ENCODE data around the gene TMEM131.
A peak's percentile ranks its signal among the peaks of the same experiment; 100 is the strongest.
"Not testable (repeated sequence)": the region's sequence is repeated elsewhere in the genome, so short reads cannot be mapped to it uniquely, and the experiment has no call there.

The TMEM131 gene

DNA sequence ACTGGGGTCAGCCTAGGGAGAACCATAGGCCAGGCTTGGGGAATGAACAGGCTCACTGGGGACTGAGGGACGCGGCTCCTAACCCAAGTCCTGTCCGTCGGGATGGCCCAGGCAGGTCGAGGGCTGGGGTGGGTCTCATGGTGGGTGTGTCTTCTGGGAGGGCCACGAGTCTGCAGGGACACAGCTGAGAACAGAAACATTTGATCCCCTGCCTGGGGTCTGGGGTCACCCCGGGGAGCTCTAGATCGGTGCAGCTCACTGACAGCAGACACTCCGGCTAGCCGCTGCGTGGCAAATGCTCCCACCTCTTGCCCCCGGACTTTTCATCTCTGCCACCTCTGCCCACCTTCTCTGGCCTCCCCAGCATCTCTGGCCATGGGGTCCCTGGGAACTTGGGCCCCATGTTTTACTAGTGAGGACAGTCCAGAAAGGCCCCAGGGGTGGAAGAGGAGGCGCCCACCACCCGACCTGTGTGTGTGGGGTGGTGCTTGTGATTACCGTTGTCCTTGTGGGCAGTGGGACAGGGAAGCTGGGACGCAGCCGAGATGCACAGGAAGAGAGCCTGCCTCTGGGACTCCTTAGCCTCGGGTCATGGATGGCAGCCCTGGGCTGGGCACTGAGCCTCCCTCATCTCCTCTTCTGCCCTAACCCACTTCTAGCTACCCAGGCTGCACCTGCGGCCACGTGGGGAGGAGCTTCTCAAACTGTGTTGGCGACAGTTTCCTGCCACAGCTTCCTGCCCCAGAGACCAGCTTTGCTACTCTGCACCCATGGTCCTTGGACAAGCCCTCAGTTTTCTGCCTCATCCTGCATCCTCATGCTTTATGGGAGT, 277.5 kb downstream of the TMEM131 start:
- DNase-seq: no peak

- DNase-seq: no peak
These were observed 278.1 kb downstream of the TMEM131 start for GRCh38 chr2:97717613-97717995.

GRCh38 chr2:97716695-97717612, 278.8 kb downstream of the TMEM131 start:
- DNase-seq: no peak

GRCh38 chr2:97715951-97716694, 279.6 kb downstream of the TMEM131 start:
- no peak for DNase-seq

DNA sequence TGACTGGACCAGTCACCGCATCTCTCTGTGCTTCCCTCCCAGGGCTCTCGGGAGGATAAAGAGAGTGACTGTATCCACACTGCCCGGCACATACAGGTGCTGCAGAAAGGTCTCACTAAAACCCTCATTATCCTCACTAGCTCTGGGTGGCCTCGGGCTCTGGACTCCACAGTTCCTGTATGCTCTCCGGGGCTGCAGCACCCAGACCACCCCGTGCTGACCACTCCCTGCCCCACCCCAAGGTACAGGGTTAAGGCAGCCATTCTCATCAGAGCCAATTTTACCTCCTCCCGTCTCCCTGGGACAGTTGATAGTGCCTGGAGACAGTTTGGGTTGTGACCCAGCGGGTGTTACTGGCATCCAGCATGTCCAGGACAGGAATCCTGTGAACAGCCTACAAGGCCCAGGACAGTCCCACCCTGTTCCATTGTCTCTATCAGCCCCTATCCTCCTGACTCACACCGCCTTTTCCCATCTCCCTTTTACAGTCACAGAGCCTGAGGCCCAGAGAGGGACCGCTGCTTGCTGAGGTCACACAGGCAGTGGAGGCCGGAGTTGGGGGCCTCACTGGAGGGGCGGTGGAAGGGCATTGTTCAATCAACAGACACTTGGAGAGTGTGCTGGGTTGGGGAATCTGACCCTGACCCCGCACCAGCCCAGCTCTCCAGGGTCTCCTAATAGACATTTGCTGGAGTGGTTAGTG, 280.6 kb downstream of the TMEM131 start:
- DNase-seq: no peak

GRCh38 chr2:97714084-97714949, 281.4 kb downstream of the TMEM131 start:
- DNase-seq: peak in 2 of 3 experiments; percentile 36 to 60

DNA sequence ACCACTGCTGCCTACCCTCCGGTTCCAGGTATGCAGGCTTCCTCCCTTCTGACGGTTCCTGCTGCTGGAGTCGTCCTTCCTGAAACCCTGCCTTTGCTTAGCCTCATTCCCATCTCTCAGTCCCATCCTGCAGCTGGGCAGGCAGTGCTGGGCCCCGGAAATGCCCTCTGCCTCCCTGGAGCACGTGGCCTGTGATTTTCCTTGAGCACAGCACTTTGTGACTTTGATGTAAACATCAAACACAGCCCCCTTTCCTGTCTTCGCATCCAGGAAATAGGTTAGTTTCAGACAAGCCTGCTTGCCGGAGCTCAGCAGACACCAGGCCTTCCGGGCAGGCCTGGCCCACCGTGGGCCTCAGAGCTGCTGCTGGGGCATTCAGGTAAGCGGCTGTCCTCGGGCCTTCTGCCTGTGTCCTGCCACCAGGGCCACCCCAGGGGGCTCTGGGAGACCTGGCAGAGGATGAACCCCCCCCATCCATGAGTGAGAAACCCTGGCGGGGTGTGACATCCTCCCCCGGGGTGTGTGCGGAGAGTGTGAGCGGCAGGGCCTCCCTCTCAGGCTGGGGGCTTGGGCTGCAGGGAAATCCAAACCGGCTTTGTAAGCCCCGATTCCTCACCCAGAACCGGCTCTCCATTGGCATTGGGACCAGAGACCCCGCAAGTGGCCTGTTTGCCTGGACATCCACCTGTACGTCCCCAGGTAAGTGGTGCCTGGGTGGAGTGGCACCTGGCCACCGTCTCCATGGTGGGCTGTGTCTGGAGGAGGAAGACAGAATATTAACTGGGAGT, 282.3 kb downstream of the TMEM131 start, which contains the start of gene ZAP70:
ZAP70 (plus strand) TSS at position 281 of the 788 bp plus-strand sequence. CDS start 10,461 bp downstream, outside the sequence.
- DNase-seq: no peak

DNA sequence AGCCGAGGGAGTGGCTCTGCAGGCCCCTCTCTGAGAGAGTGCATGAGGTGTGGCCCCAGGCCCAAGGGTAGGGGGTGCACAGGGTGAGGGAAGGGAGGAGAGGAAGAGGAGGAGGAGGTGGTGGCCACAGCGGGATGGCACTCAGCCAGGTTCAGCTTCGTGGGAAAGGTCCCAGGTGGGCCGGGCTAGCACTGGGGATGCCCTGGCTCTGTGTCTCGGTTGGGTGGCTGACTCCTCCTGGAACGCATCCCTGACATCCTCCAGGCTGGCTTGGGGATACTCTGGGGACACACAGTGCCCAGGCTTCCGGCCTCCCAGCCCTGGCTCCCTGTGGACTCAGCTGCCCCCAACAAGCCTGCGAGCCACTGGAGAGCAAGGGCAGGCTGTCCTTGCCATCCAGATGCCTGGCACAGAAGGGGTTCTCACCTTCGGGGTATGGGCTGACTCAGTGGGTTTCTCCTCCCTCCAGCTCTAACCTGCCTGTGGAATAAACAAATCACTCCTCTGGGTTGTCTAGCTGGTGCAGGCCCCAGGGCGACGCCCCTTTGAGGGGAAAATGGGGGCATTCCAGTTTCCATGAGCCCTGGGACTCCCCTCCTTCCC, 283.0 kb downstream of the TMEM131 start:
- no peak for DNase-seq

GRCh38 chr2:97712175-97712574, 283.6 kb downstream of the TMEM131 start:
- not testable (repeated sequence) for DNase-seq

DNA sequence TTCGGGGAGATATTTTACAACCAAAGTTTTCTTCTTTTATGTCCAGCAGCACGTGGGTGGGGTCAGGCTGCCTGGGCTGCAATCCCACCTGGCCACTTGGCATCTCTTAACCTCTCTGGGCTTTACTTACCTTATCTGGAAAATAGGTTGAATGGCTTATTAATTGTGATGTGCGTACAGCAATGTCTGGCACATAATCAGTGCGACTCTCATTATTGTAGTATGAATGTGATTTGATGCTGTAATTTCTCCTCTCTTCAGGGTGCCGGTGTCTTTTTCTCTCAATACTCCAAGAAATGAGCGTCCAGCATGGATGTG, 284.4 kb downstream of the TMEM131 start:
- DNase-seq: no peak

DNA sequence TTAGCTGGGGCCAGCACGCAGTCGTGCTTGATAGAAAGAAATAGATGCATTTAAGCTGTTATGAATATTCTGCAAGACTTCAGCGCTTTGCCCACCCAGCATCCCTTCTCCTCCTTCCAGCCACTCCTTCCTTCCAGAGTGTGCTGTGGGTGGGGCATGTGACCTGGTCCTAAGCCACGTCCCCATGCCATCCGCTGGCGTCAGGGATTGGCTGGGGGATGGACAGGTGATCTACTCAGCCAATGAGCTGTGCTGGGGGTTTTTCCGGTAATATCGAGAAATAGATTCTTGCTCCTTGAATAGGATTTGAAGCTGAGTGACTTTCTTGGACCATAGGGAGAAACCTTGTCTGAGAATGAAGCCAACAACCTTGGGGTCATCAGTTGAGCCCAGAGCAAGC, 287.1 kb downstream of the TMEM131 start:
- no peak for DNase-seq

- DNase-seq: no peak
These were observed 287.7 kb downstream of the TMEM131 start for GRCh38 chr2:97708048-97708380.

DNA sequence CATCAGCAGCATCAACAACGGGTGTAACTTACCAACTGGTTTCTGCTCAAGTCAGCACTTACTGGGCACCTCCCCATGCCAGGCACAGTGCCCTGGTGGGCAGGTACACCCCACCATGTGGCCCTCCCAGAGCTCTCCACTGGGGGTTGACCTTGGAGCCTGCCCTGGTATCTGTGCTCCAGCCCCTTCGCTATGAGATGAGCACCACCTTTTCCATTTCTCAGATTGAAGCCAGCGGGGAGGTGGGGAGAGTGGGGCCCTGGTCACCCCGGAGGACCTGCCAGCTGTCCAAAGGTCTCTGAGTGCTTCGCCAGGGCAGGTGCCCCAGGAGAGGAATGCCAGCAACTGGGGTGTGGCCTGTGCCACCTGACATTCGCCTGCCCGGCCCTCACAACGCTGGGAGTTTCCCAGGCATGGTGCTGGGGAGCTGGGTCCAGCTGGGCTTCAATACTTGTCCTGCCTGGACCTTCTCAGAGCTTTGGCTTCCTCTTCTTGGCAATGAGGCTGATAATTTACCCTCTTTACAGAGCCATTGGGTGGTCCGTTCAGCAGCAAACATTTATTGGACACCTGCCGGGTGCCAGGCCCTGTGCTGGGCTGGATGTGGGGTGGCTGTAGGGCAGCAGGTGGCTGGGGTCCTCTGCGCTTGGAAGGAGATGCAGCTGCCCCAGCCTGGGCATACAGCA, 288.2 kb downstream of the TMEM131 start:
- no peak for DNase-seq

DNA sequence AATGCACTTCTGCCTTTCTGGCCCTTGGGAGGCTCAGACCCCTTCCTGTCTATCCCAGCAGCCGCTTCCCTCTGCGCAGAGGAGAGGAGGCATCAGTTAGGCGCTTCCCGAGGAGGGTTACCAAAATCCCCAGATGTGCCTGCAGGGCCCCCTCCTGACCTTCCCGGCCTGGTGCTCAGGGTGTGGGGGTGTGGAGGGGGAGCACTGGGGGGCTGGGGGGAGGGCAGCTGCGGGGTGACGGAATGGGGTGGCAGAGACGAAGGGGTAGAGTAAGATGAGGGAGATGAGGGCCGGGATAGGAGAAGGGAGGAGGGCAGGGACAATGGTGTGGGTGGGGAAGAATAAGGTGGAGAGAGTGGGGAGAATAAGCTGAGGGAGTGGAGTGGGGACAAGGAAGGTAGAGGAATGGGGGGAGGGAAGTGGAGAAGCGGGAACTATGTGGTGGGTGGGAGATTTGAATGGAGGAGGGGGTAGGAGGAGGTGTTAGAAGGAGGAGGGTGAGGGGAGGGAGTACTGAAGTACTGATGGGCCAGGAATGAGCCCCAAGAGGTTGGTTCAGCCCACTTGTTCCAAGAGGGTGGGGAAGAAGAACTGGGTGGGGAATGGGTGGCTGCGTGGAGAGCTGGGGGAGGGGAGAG, 288.9 kb downstream of the TMEM131 start:
- DNase-seq: no peak

All from NCI-H1417 (cell line).